ENCODE data around the gene POU2F3.

Gene POU2F3

GRCh38 chr11:120227228-120227852 lies 12.6 kb upstream of the POU2F3 start (continued):
- no peak for TF ChIP-seq ZSCAN4 (tag by site-specific recombination; IDR thresholded peaks at IDR 0.05)
- no peak for TF ChIP-seq YY1 (tag by site-specific recombination; IDR thresholded peaks at IDR 0.05)
- TF ChIP-seq PRDM4 (tag by site-specific recombination; IDR thresholded peaks at IDR 0.05): no peak
- TF ChIP-seq ZNF670 (tag by site-specific recombination; IDR thresholded peaks at IDR 0.05; ENCODE audit: low read depth): no peak

- Histone ChIP-seq H3K27ac (ENCODE audit: extremely low read depth, low read depth, low read length) (no peak overlapping the region), H3K4me1 (ENCODE audit: control insufficient read depth, insufficient read depth, low read length) (no peaks in the 10 kb centered on the region), H3K9me3 (ENCODE audit: control insufficient read depth, insufficient read depth, low read depth, low read length) (no peaks in the 10 kb centered on the region), H3K4me3 (ENCODE audit: low read depth, low read length) (no peak overlapping the region), H3K36me3 (ENCODE audit: control insufficient read depth in 2 of 2, insufficient read depth in 1 of 2, low read length in 2 of 2) (peaks cover 0 to 6% of the 10 kb centered on the region in 2 experiments; a peak in 1 of 3 replicates)
- ChIA-PET POLR2A (no interaction called here), CTCF (interaction anchor here (0.6 to 10.4 kb wide), 17 partner anchors 10 to 95 kb away, joined by 3 to 349 read pairs (median 4); no protein-coding TSS in a partner anchor)
- TF ChIP-seq ZNF404 (tag by site-specific recombination; IDR thresholded peaks at IDR 0.05) (no peak), SP3 (tag by site-specific recombination; IDR thresholded peaks at IDR 0.05) (no peak), ZNF585B (tag by site-specific recombination; IDR thresholded peaks at IDR 0.05) (no peak), ZNF37A (tag by site-specific recombination; IDR thresholded peaks at IDR 0.05) (no peak), ZNF776 (tag by site-specific recombination; IDR thresholded peaks at IDR 0.05; ENCODE audit: borderline replicate concordance) (no peak), SCRT2 (tag by site-specific recombination; IDR thresholded peaks at IDR 0.05) (no peak), ZNF2 (tag by site-specific recombination; IDR thresholded peaks at IDR 0.05) (no peak), ZNF302 (tag by site-specific recombination; IDR thresholded peaks at IDR 0.05; ENCODE audit: low read depth) (no peak), ZFP37 (tag by site-specific recombination; IDR thresholded peaks at IDR 0.05) (no peak), TSHZ1 (tag by site-specific recombination; IDR thresholded peaks at IDR 0.05; ENCODE audit: borderline replicate concordance) (no peak), ZNF280D (tag by site-specific recombination; IDR thresholded peaks at IDR 0.05) (no peak), ZNF555 (tag by site-specific recombination; conservative IDR thresholded peaks at IDR 0.05) (no peak), ZBTB21 (tag by site-specific recombination; IDR thresholded peaks at IDR 0.05) (no peak), ZNF362 (tag by site-specific recombination; IDR thresholded peaks at IDR 0.05) (no peak)
Measured at GRCh38 chr11:120228794-120229384, 11.1 kb upstream of the POU2F3 start.
